Activated naive CD4-positive, alpha-beta T cell treated with anti-CD3 and anti-CD28 coated beads for 36 hours (primary cell): ENCODE results near the gene FREM1. TPM values are rescaled to one million over a fixed set of nuclear protein-coding genes. Genes with fewer than 3 reads are reported as not detected.

ENCODE experiments used
- CTCF ChIA-PET: fragments of 350-600 bp; sonication (Branson Sonifier 250); formaldehyde crosslinking; loops from one replicate; lab custom pipeline; 2021; ENCODE audit warnings: antibody characterized with exemption; lab: Charles Lee
- DNase-seq: peaks from one replicate; pipeline ENCODE4 v3.0.0-alpha.2; 2020
- H3K27ac Mint-ChIP-seq: one replicate; pipeline ENCODE4 v1.8.0; 2021; ENCODE audit warnings: mild to moderate bottlenecking, mixed read lengths
- H3K27me3 Mint-ChIP-seq: one replicate; pipeline ENCODE4 v1.8.0; 2021; ENCODE audit warnings: low read depth, mixed read lengths
- H3K36me3 Mint-ChIP-seq: one replicate; pipeline ENCODE4 v1.8.0; 2021; ENCODE audit warnings: low read depth, mixed read lengths
- H3K4me1 Mint-ChIP-seq: one replicate; pipeline ENCODE4 v1.8.0; 2021; ENCODE audit warnings: low read depth, mixed read lengths
- H3K4me3 Mint-ChIP-seq: one replicate; pipeline ENCODE4 v1.8.0; 2021; ENCODE audit warnings: mild to moderate bottlenecking, moderate library complexity, mixed read lengths
- H3K9me3 Mint-ChIP-seq: one replicate; pipeline ENCODE4 v1.8.0; 2021; ENCODE audit warnings: mixed read lengths
- intact Hi-C: fragments of 100-400 bp; cut with micrococcal nuclease; formaldehyde crosslinking; loops from one replicate; pipeline ENCODE4 v1.15.1; 2023
- total RNA-seq, 2 experiments: library from RNA; stranded (reverse); gene quantifications; one replicate each; pipeline ENCODE4 v1.2.3, GENCODE V29; 2021

Gene FREM1
- total RNA-seq, 2 experiments from 2014 or later: not detected

- Mint-ChIP-seq H3K27ac (no peak overlapping the region), H3K4me3 (no peak overlapping the region), H3K36me3 (no peaks in the 10 kb centered on the region), H3K9me3 (no peaks in the 10 kb centered on the region), H3K27me3 (peaks cover 2% of the 10 kb centered on the region), H3K4me1 (no peaks in the 10 kb centered on the region)
- DNase-seq: no peak
- CTCF ChIA-PET: interaction anchor here (1.0 kb wide), 1 partner anchor 10 kb away, joined by 3 read pairs; no protein-coding TSS in a partner anchor
- intact Hi-C loops: no loop called here
Observed at GRCh38 chr9:14907360-14907685, 2.9 kb downstream of the FREM1 start.

DNA sequence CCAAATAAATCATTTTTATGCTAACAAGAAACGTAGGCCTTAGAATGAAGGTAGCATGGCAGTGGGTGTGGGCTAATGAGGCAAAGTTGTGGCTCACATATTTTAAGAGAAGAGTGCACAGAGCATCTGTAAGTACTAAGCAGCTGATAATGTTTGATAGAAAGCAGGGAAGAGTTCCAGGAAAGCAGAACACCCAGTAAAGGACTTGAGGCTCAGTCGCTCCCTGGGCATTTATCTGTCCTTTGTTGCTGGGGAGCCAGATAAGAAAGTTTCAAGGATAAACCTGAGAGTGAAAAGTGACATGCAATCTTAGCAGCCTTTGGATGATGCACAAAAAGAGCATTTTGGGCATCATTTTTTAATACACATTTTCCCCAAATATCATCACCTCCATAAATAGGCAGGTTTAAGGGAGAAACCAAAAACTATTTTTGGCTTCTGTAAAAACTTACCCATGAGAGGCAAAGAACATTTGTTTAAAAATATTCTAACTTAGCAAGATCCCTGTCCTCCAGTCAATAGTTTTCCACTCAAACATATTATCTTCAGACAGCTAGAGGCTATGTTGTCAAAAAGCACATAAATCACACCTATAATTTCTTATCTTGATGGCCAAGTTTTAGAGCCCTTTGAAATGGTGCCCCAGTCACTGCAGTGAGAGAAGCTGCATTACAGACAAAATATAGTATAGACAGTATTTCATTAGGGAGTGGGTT, 3.4 kb downstream of the FREM1 start:
- Mint-ChIP-seq H3K4me3 (no peak overlapping the region), H3K4me1 (no peaks in the 10 kb centered on the region), H3K9me3 (no peaks in the 10 kb centered on the region), H3K27ac (no peak overlapping the region), H3K27me3 (peaks cover 2% of the 10 kb centered on the region), H3K36me3 (no peaks in the 10 kb centered on the region)
- CTCF ChIA-PET: interaction anchor here (1.0 kb wide), 1 partner anchor 9 kb away, joined by 3 read pairs; no protein-coding TSS in a partner anchor
- intact Hi-C loops: no loop called here
- DNase-seq: no peak

- CTCF ChIA-PET: interaction anchor here (0.6 kb wide), 1 partner anchor 474 kb away, joined by 3 read pairs; no protein-coding TSS in a partner anchor
- Mint-ChIP-seq H3K36me3 (no peaks in the 10 kb centered on the region), H3K27me3 (peaks cover 2% of the 10 kb centered on the region), H3K4me3 (no peak overlapping the region), H3K27ac (no peak overlapping the region), H3K4me1 (no peaks in the 10 kb centered on the region), H3K9me3 (no peaks in the 10 kb centered on the region)
- no peak for DNase-seq
- intact Hi-C loops: no loop called here
Observed at GRCh38 chr9:14906000-14906399, 4.2 kb downstream of the FREM1 start.

DNA sequence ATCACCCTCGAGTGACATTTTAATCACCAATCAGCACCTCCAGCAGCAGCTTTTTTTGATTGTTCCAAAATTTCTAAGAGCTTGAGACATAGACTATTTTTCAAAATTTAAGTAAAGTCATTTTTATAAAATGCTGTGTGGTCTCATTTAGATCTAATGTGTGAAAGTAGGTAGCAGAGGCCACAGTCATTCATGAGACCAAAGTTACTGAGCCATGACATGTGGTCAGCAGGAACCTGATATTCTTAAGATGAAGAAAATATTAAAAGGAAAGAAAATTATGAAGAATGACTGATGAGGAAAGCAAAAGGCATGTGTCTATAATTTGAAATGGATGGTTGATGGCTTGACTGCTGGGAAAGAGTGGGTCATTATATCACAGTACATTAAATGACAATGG, 7.2 kb downstream of the FREM1 start:
- Mint-ChIP-seq H3K4me1 (no peaks in the 10 kb centered on the region), H3K27me3 (peaks cover 9% of the 10 kb centered on the region), H3K4me3 (no peak overlapping the region), H3K36me3 (no peaks in the 10 kb centered on the region), H3K27ac (no peak overlapping the region), H3K9me3 (no peaks in the 10 kb centered on the region)
- intact Hi-C loops: no loop called here
- DNase-seq: no peak
- CTCF ChIA-PET: interaction anchor here (0.6 kb wide), 1 partner anchor 230 kb away, joined by 3 read pairs; no protein-coding TSS in a partner anchor

DNA sequence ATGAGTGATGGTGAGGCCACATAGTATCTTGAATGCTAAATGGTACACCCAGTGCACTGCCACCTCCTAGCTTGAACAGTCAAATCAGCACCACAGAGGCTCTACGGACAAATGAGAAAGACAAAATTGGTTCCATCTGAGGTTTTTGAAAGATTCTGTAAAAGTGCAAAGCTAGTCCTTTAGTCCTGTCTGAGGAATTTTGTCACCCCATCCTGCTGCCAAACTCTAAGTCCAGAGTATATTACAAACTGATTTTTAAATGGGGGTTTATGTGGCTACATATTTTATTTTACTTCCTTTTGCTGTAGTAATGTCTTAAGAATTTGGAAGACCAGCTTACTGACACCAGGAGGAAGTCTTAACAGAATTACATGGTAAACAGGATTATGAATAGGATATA, 7.7 kb downstream of the FREM1 start:
- no peaks in the 10 kb centered on the region for H3K36me3 Mint-ChIP-seq
- H3K9me3 Mint-ChIP-seq: no peaks in the 10 kb centered on the region
- no peak overlapping the region for H3K4me3 Mint-ChIP-seq
- CTCF ChIA-PET: no interaction called here
- no peak for DNase-seq
- intact Hi-C loops: no loop called here
- H3K27me3 Mint-ChIP-seq: peaks cover 9% of the 10 kb centered on the region
- H3K27ac Mint-ChIP-seq: no peak overlapping the region
- H3K4me1 Mint-ChIP-seq: no peaks in the 10 kb centered on the region

DNA sequence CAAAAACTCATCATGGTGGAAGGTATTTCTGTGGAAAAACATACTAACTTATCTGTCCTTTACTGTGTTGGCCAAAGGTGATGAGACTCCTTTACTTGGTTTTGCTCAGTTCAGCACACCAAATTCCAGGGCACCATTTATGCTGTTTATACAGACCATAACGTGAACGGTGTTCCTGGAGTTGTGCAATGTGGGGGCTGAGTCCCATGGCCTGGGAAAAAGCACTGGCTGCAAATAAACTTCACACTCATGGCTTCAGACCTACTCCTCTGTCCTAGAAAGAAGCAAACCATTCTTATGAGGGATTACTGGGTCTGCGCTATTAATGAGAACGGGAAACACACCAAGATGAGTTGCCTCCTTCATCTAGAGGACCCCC, 10.4 kb downstream of the FREM1 start:
- peaks cover 7% of the 10 kb centered on the region for H3K27me3 Mint-ChIP-seq
- H3K4me1 Mint-ChIP-seq: no peaks in the 10 kb centered on the region
- no peak overlapping the region for H3K27ac Mint-ChIP-seq
- CTCF ChIA-PET: no interaction called here
- H3K4me3 Mint-ChIP-seq: no peak overlapping the region
- H3K9me3 Mint-ChIP-seq: no peaks in the 10 kb centered on the region
- DNase-seq: no peak
- intact Hi-C loops: no loop called here
- no peaks in the 10 kb centered on the region for H3K36me3 Mint-ChIP-seq

DNA sequence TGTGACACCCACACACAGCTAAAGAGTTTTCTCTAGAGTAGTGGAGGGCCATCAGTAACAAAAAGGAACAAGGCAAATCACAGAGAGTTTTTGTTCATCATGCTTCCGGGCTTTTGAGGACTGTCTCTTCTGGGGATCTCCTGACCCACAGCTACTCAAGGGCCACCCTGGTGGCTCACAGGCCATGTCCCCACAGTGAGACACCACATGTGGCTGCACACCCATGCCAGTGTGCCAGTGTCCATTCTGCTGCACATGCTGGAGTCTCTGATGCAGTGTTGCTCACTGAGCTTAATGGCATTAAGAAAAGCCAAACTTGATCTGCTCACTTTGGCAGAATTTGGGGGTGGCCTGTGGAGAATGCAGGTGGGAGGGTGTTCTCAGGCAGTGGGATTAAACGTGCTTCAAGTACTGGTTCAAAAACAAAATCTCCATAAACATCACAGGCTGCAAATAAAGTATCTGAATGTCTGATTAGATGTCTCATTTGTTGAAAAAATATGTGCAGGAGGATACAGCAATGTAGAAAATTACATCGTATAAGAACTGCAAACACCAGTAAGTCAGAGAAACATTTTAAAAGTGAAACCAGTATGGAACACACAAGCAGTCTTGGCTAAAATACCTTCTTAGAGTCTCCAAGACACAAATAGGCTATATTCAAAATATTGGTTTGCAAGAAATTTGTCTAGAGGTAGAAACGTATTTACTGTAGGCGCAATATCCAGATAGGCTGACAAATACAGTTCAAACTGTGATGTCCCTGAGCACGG, 11.0 kb downstream of the FREM1 start:
- CTCF ChIA-PET: no interaction called here
- intact Hi-C loops: no loop called here
- H3K9me3 Mint-ChIP-seq: no peaks in the 10 kb centered on the region
- H3K4me3 Mint-ChIP-seq: no peak overlapping the region
- H3K27me3 Mint-ChIP-seq: peaks cover 7% of the 10 kb centered on the region
- H3K36me3 Mint-ChIP-seq: no peaks in the 10 kb centered on the region
- no peak for DNase-seq
- no peak overlapping the region for H3K27ac Mint-ChIP-seq
- no peaks in the 10 kb centered on the region for H3K4me1 Mint-ChIP-seq

DNA sequence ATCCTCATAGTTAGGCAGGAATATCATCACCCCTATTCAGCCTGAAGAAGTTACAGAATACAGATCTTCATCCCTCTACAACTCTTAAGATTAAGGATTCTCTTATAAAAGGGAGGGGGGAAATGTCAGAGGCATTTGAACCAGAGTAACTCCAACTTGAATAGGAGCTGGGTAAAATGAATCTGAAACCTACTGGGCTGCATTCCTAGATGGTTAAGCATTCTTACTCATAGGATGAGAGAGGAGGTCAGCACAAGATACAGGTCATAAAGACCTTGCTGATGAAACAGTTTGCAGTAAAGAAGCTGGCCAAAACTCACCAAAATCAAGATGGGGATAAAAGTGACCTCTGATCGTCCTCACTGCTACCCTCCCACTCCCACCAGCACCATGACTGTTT, 14.4 kb downstream of the FREM1 start:
- CTCF ChIA-PET: no interaction called here
- Mint-ChIP-seq H3K27me3 (peaks cover 7% of the 10 kb centered on the region), H3K4me1 (no peaks in the 10 kb centered on the region), H3K9me3 (no peaks in the 10 kb centered on the region), H3K27ac (no peak overlapping the region), H3K4me3 (no peak overlapping the region), H3K36me3 (no peaks in the 10 kb centered on the region)
- intact Hi-C loops: no loop called here
- no peak for DNase-seq

GRCh38 chr9:14893280-14893679, 16.9 kb downstream of the FREM1 start:
- intact Hi-C loops: no loop called here
- H3K4me1 Mint-ChIP-seq: no peaks in the 10 kb centered on the region
- no peak overlapping the region for H3K27ac Mint-ChIP-seq
- no peaks in the 10 kb centered on the region for H3K36me3 Mint-ChIP-seq
- CTCF ChIA-PET: interaction anchor here (0.5 kb wide), 1 partner anchor 355 kb away, joined by 3 read pairs; no protein-coding TSS in a partner anchor
- H3K9me3 Mint-ChIP-seq: no peaks in the 10 kb centered on the region
- no peak for DNase-seq
- H3K4me3 Mint-ChIP-seq: no peak overlapping the region
- no peaks in the 10 kb centered on the region for H3K27me3 Mint-ChIP-seq

- CTCF ChIA-PET: no interaction called here
- Mint-ChIP-seq H3K9me3 (no peaks in the 10 kb centered on the region), H3K4me1 (no peaks in the 10 kb centered on the region), H3K27ac (no peak overlapping the region), H3K36me3 (no peaks in the 10 kb centered on the region), H3K27me3 (no peaks in the 10 kb centered on the region), H3K4me3 (no peak overlapping the region)
- intact Hi-C loops: no loop called here
- DNase-seq: no peak
Observed at GRCh38 chr9:14891332-14891731, 18.9 kb downstream of the FREM1 start.

GRCh38 chr9:14889451-14889850, 20.8 kb downstream of the FREM1 start:
- CTCF ChIA-PET: interaction anchor here (0.8 kb wide), 1 partner anchor 43 kb away, joined by 4 read pairs; no protein-coding TSS in a partner anchor
- H3K9me3 Mint-ChIP-seq: no peaks in the 10 kb centered on the region

DNA sequence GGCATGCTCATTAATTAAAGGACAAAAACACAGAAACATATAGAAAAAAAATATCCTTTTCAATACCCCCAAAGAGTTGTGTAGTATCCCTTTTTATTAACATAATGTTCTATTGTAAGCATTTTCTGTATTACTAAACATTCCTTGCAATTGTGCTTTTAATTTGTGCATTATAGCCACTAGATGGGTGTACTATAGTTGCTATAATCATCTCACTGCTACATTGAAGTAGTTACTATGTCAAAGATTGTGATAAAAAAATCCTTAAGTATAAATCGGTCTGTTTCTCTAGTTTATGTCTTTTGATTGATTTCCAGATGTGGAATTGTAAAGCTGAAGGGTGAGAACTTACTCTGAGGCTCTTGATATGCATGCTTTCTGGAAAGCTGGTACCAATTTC, 21.4 kb downstream of the FREM1 start:
- Mint-ChIP-seq H3K9me3 (no peaks in the 10 kb centered on the region), H3K36me3 (no peaks in the 10 kb centered on the region), H3K27ac (no peak overlapping the region), H3K4me3 (no peak overlapping the region), H3K4me1 (no peaks in the 10 kb centered on the region), H3K27me3 (no peaks in the 10 kb centered on the region)
- intact Hi-C loops: loop anchor here (5.0 kb wide), 2 partner anchors 153 to 253 kb away; no protein-coding TSS in a partner anchor
- CTCF ChIA-PET: no interaction called here
- DNase-seq: no peak

More at GRCh38 chr9:14889451-14889850, 20.8 kb downstream of the FREM1 start:
- Mint-ChIP-seq H3K36me3 (no peaks in the 10 kb centered on the region), H3K4me1 (no peaks in the 10 kb centered on the region), H3K27me3 (no peaks in the 10 kb centered on the region), H3K27ac (no peak overlapping the region), H3K4me3 (no peak overlapping the region)
- DNase-seq: no peak
- intact Hi-C loops: loop anchor here (5.0 kb wide), 2 partner anchors 153 to 253 kb away; no protein-coding TSS in a partner anchor
